H1 (cell line): ENCODE results near the gene ARL6IP6. TPM values are rescaled to one million over a fixed set of nuclear protein-coding genes. Genes with fewer than 3 reads are reported as not detected.

Experiments
- ATF3 ChIP-seq: IDR thresholded peaks from 2 replicates; pipeline ENCODE4 v1.6.1; 2011; ENCODE audit warnings: low read depth, mild to moderate bottlenecking, low read length; ENCODE audit not compliant: insufficient read depth
- BACH1 ChIP-seq: IDR thresholded peaks from 2 replicates; pipeline ENCODE4 v1.6.1; 2012; ENCODE audit warnings: low read length, improper control_type of control experiment
- BCL11A ChIP-seq, 2 experiments: IDR thresholded peaks; one replicate each; pipeline ENCODE4 v1.6.1; 2011; ENCODE audit warnings: low read depth in 2 of 2, low read length in 2 of 2, mild to moderate bottlenecking in 2 of 2
- CBX5 ChIP-seq: fragments of 300-800, 300-1000 bp; sonication (generic); IDR thresholded peaks from 2 replicates; pipeline ENCODE4 v1.7.1; 2016; ENCODE audit warnings: antibody characterized with exemption, low read length, low read depth
- CEBPB ChIP-seq: IDR thresholded peaks from 2 replicates; pipeline ENCODE4 v1.6.1; 2012; ENCODE audit warnings: low read depth, low read length
- CHD1 ChIP-seq: IDR thresholded peaks from 2 replicates; pipeline ENCODE4 v1.6.1; 2012; ENCODE audit warnings: low read depth, low read length, improper control_type of control experiment
- CREB1 ChIP-seq: IDR thresholded peaks from 2 replicates; pipeline ENCODE4 v1.6.1; 2012; ENCODE audit warnings: inconsistent platforms
- GABPA ChIP-seq: IDR thresholded peaks from 2 replicates; pipeline ENCODE4 v1.6.1; 2011; ENCODE audit warnings: mild to moderate bottlenecking, low read length, moderate library complexity, borderline replicate concordance; ENCODE audit not compliant: insufficient read depth
- GTF2F1 ChIP-seq: IDR thresholded peaks from 2 replicates; pipeline ENCODE4 v1.6.1; 2012; ENCODE audit warnings: low read depth, low read length, improper control_type of control experiment, borderline replicate concordance
- HDAC6 ChIP-seq: IDR thresholded peaks from one replicate; pipeline ENCODE4 v1.7.1; 2012; ENCODE audit warnings: low read depth, mild to moderate bottlenecking, inconsistent platforms, low read length, moderate library complexity
- NANOG ChIP-seq: IDR thresholded peaks from 2 replicates; pipeline ENCODE4 v1.6.1; 2011; ENCODE audit warnings: low read length, low read depth, mild to moderate bottlenecking, inconsistent platforms; ENCODE audit not compliant: insufficient read depth, poor library complexity, severe bottlenecking
- POU5F1 ChIP-seq: IDR thresholded peaks from 2 replicates; pipeline ENCODE4 v1.6.1; 2011; ENCODE audit warnings: low read depth, mild to moderate bottlenecking, low read length, moderate library complexity
- RBBP5 ChIP-seq: IDR thresholded peaks from 2 replicates; pipeline ENCODE4 v1.7.1; 2012; ENCODE audit warnings: low read depth, mild to moderate bottlenecking, inconsistent platforms, low read length, moderate library complexity, borderline replicate concordance
- SAP30 ChIP-seq: fragments of 300-600 bp; sonication (generic); IDR thresholded peaks from 2 replicates; pipeline ENCODE4 v1.7.1; 2012; ENCODE audit warnings: low read length, moderate library complexity, mild to moderate bottlenecking, inconsistent platforms; ENCODE audit not compliant: insufficient read depth, insufficient replicate concordance
- SP2 ChIP-seq: IDR thresholded peaks from 2 replicates; pipeline ENCODE4 v1.6.1; 2012; ENCODE audit warnings: mild to moderate bottlenecking, low read length, inconsistent platforms
- SP4 ChIP-seq: IDR thresholded peaks from 2 replicates; pipeline ENCODE4 v1.6.1; 2012; ENCODE audit warnings: low read length, inconsistent platforms
- TAF7 ChIP-seq: optimal IDR thresholded peaks from 2 replicates; pipeline ENCODE3; 2011; ENCODE audit warnings: low read depth, mild to moderate bottlenecking, inconsistent platforms, low read length, moderate library complexity, borderline replicate concordance
- YY1 ChIP-seq: IDR thresholded peaks from 2 replicates; pipeline ENCODE4 v1.6.1; 2011; ENCODE audit warnings: low read depth, mild to moderate bottlenecking, low read length
- polyA plus RNA-seq, 7 experiments: library from polyadenylated mRNA; depleted of rRNA in 3 of 7; stranded (reverse) in 5 of 7; unstranded in 2 of 7; fragments of >200 nt in 5 of 7; fragments of 200-250 nt in 2 of 7; gene quantifications; 1 replicate in 5 of 7; 2 replicates in 1 of 7; 4 replicates in 1 of 7; pipeline versions ENCODE4 v1.2.1 to v1.2.3, GENCODE V29; 2011 to 2013; ENCODE audit warnings: missing spikeins in 2 of 7, mixed read lengths in 2 of 7
- total RNA-seq: library from RNA; stranded (reverse); fragmentation: NEBNext Ultra II Directional; extraction: Animal tissue kit (Norgen Biotek cat#: 25700); gene quantifications from 2 replicates; pipeline ENCODE4 v1.2.1, GENCODE V29; 2021
- TF ChIP-seq, protein P1 (sequence below): IDR thresholded peaks from 2 replicates; pipeline ENCODE4 v1.6.1; 2012; ENCODE audit warnings: low read length, inconsistent platforms
- TF ChIP-seq, protein P2 (sequence below): IDR thresholded peaks from 2 replicates; pipeline ENCODE4 v1.6.1; 2012; ENCODE audit warnings: inconsistent platforms
- TF ChIP-seq, protein P3 (sequence below): IDR thresholded peaks from 2 replicates; pipeline ENCODE4 v1.6.1; 2011; ENCODE audit warnings: low read length, improper control_type of control experiment

Gene ARL6IP6
- total and polyA plus RNA-seq, 2 of the 8 experiments (the other 6 are each of a cell fraction or from before 2014, with no cell fraction given), result 47.3 to 92.9 TPM

GRCh38 chr2:152718076-152718908 lies at the start of gene ARL6IP6 (continued):
- TF ChIP-seq, protein P1, sequence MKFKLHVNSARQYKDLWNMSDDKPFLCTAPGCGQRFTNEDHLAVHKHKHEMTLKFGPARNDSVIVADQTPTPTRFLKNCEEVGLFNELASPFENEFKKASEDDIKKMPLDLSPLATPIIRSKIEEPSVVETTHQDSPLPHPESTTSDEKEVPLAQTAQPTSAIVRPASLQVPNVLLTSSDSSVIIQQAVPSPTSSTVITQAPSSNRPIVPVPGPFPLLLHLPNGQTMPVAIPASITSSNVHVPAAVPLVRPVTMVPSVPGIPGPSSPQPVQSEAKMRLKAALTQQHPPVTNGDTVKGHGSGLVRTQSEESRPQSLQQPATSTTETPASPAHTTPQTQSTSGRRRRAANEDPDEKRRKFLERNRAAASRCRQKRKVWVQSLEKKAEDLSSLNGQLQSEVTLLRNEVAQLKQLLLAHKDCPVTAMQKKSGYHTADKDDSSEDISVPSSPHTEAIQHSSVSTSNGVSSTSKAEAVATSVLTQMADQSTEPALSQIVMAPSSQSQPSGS, result peak; percentile 85; the same call in 1 of the 2 replicates
- TF ChIP-seq POU5F1 (no peak), HDAC6 (no peak), GTF2F1 (no peak), NANOG (no peak), YY1 (no peak; the same call in none of the 2 replicates), BACH1 (no peak), CBX5 (no peak), RBBP5 (peak; percentile 85), CREB1 (peak; percentile 75), ATF3 (no peak), SAP30 (no peak), BCL11A (IDR thresholded peaks at IDR 0.05; ENCODE audit: low read depth in 2 of 2, low read length in 2 of 2) (no peak), SP4 (no peak), CHD1 (peak; percentile 81), TAF7 (peak; percentile 93), SP2 (no peak), CEBPB (no peak), GABPA (no peak)
- TF ChIP-seq, protein P2, sequence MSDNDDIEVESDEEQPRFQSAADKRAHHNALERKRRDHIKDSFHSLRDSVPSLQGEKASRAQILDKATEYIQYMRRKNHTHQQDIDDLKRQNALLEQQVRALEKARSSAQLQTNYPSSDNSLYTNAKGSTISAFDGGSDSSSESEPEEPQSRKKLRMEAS, result peak; percentile 17
- TF ChIP-seq, protein P3, sequence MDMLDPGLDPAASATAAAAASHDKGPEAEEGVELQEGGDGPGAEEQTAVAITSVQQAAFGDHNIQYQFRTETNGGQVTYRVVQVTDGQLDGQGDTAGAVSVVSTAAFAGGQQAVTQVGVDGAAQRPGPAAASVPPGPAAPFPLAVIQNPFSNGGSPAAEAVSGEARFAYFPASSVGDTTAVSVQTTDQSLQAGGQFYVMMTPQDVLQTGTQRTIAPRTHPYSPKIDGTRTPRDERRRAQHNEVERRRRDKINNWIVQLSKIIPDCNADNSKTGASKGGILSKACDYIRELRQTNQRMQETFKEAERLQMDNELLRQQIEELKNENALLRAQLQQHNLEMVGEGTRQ, result 0 out of 2 replicates have a peak, but pooled peaks have one; percentile 2
